VCaP (cell line): Measurements from ENCODE around the gene NAALADL2.

ENCODE experiments used
- H3K27ac ChIP-seq: fragments of 450-650 bp; 2 replicates; pipeline ENCODE4 v1.5.1; 2017
- CTCF ChIP-seq: fragments of 450-650 bp; conservative IDR thresholded peaks from 2 replicates; pipeline ENCODE4 v1.5.1; 2017; ENCODE audit warnings: mild to moderate bottlenecking, moderate library complexity

Gene NAALADL2

GRCh38 chr3:175430983-175431773 lies 572.0 kb downstream of the NAALADL2 start:
- no peak for TF ChIP-seq CTCF
- H3K27ac ChIP-seq, result no peak overlapping the region

- TF ChIP-seq CTCF, result no peak
- H3K27ac ChIP-seq, result no peak overlapping the region
These were observed 573.4 kb downstream of the NAALADL2 start for GRCh38 chr3:175432376-175433025.

- no peak overlapping the region for H3K27ac ChIP-seq
- TF ChIP-seq CTCF, result no peak
These were observed 574.0 kb downstream of the NAALADL2 start for GRCh38 chr3:175433026-175433674.

- no peak overlapping the region for H3K27ac ChIP-seq
- no peak for TF ChIP-seq CTCF
These were observed 575.4 kb downstream of the NAALADL2 start for GRCh38 chr3:175434561-175434960.

- TF ChIP-seq CTCF, result no peak
These were observed 584.5 kb downstream of the NAALADL2 start for GRCh38 chr3:175443682-175444081.

GRCh38 chr3:175445741-175446140 lies 586.6 kb downstream of the NAALADL2 start:
- H3K27ac ChIP-seq, result no peak overlapping the region
- TF ChIP-seq CTCF, result no peak

More at GRCh38 chr3:175443682-175444081, 584.5 kb downstream of the NAALADL2 start:
- no peak overlapping the region for H3K27ac ChIP-seq

GRCh38 chr3:175447521-175447920 lies 588.4 kb downstream of the NAALADL2 start:
- no peak overlapping the region for H3K27ac ChIP-seq
- no peak for TF ChIP-seq CTCF
